IMR-90 (cell line): ENCODE data around the gene TMEM8B. TPM values are rescaled to one million over a fixed set of nuclear protein-coding genes. Genes with fewer than 3 reads are reported as not detected.
A peak's percentile ranks its signal among the peaks of the same experiment; 100 is the strongest.

ENCODE experiments used
- ATAC-seq: fragments of 200-7000 bp; cut with Tn5 transposase; 2 replicates; pipeline ENCODE4 v1.9.1; 2020; ENCODE audit warnings: low read depth, mild to moderate bottlenecking, moderate library complexity
- BruUV-seq: library from RNA; stranded (reverse); fragments of 400-500 nt; replicated peaks from 2 replicates; lab custom pipeline; 2021; lab: Mats Ljungman, UMichigan
- CTCF ChIA-PET: fragments of 300-600 bp; formaldehyde crosslinking; extraction: SDS; loops from one replicate; lab custom pipeline; 2021; ENCODE audit warnings: antibody characterized with exemption; lab: Yijun Ruan, JAX
- POLR2A ChIA-PET: fragments of 300-600 bp; sonication (Branson Sonifier 250); formaldehyde crosslinking; loops from one replicate; lab custom pipeline; 2022; ENCODE audit warnings: antibody characterized with exemption; ENCODE audit not compliant: unreplicated experiment; lab: Charles Lee
- DNase-seq: peaks from one replicate; pipeline ENCODE4 v3.0.0; 2013
- H2AFZ ChIP-seq: replicated peaks from 2 replicates; pipeline ENCODE3; 2013; ENCODE audit warnings: low read length, mild to moderate bottlenecking; ENCODE audit not compliant: poor library complexity
- H2AK5ac ChIP-seq: 2 replicates; pipeline ENCODE4 v1.6.1; 2013; ENCODE audit warnings: low read depth, low read length, inconsistent platforms
- H2AK9ac ChIP-seq: replicated peaks from 2 replicates; pipeline ENCODE3; 2013; ENCODE audit warnings: mild to moderate bottlenecking, low read depth, low read length, moderate library complexity; ENCODE audit not compliant: poor library complexity
- H2BK120ac ChIP-seq: 2 replicates; pipeline ENCODE4 v1.6.1; 2013; ENCODE audit warnings: low read depth, low read length, inconsistent platforms
- H2BK15ac ChIP-seq: 3 replicates; pipeline ENCODE4 v1.6.1; 2013; ENCODE audit warnings: low read depth, low read length, inconsistent platforms
- H2BK20ac ChIP-seq: 2 replicates; pipeline ENCODE4 v1.6.1; 2013; ENCODE audit warnings: low read depth, mild to moderate bottlenecking, inconsistent platforms, low read length, moderate library complexity
- H2BK5ac ChIP-seq: 2 replicates; pipeline ENCODE4 v1.6.1; 2013; ENCODE audit warnings: mild to moderate bottlenecking, low read depth, low read length, inconsistent platforms; ENCODE audit not compliant: poor library complexity, severe bottlenecking
- H3K14ac ChIP-seq: replicated peaks from 2 replicates; pipeline ENCODE4 v1.6.1; 2013; ENCODE audit warnings: low read depth, low read length, inconsistent platforms
- H3K18ac ChIP-seq: 2 replicates; pipeline ENCODE4 v1.6.1; 2013; ENCODE audit warnings: low read depth, low read length, control low read depth
- H3K23ac ChIP-seq: 2 replicates; pipeline ENCODE4 v1.6.1; 2013; ENCODE audit warnings: low read depth, low read length, inconsistent platforms
- H3K27ac ChIP-seq: 2 replicates; pipeline ENCODE4 v1.5.1; 2013; ENCODE audit warnings: mild to moderate bottlenecking, control low read depth, low read length; ENCODE audit not compliant: insufficient read depth
- H3K27me3 ChIP-seq: 2 replicates; pipeline ENCODE4 v1.6.1; 2013; ENCODE audit warnings: low read length; ENCODE audit not compliant: control insufficient read depth, insufficient read depth
- H3K36me3 ChIP-seq: 2 replicates; pipeline ENCODE4 v1.6.1; 2013; ENCODE audit warnings: low read length, mixed read lengths; ENCODE audit not compliant: control insufficient read depth, insufficient read depth
- H3K4ac ChIP-seq: 2 replicates; pipeline ENCODE4 v1.6.1; 2013; ENCODE audit warnings: low read depth, low read length, inconsistent platforms
- H3K4me1 ChIP-seq: 2 replicates; pipeline ENCODE4 v1.6.1; 2013; ENCODE audit warnings: low read length, mixed read lengths; ENCODE audit not compliant: control insufficient read depth, insufficient read depth
- H3K4me2 ChIP-seq: 2 replicates; pipeline ENCODE4 v1.6.1; 2013; ENCODE audit warnings: low read depth, mild to moderate bottlenecking, control low read depth, low read length, moderate library complexity
- H3K4me3 ChIP-seq: 2 replicates; pipeline ENCODE4 v1.5.1; 2013; ENCODE audit warnings: low read depth, mild to moderate bottlenecking, control low read depth, low read length, moderate library complexity; ENCODE audit not compliant: insufficient read depth
- H3K56ac ChIP-seq: 2 replicates; pipeline ENCODE4 v1.6.1; 2013; ENCODE audit warnings: low read length, inconsistent platforms; ENCODE audit not compliant: insufficient read depth; ENCODE audit errors: extremely low read depth
- H3K79me1 ChIP-seq, 2 experiments: 2 replicates each; pipeline ENCODE4 v1.6.1; 2013; ENCODE audit warnings: low read length in 2 of 2, inconsistent platforms in 1 of 2, low read depth in 1 of 2
- H3K9ac ChIP-seq: 2 replicates; pipeline ENCODE4 v1.6.1; 2013; ENCODE audit warnings: low read depth, low read length, control low read depth
- H3K9me1 ChIP-seq: 2 replicates; pipeline ENCODE4 v1.6.1; 2013; ENCODE audit warnings: low read length, inconsistent platforms; ENCODE audit not compliant: insufficient read depth
- H3K9me3 ChIP-seq: 2 replicates; pipeline ENCODE4 v1.6.1; 2013; ENCODE audit warnings: low read length; ENCODE audit not compliant: control insufficient read depth, insufficient read depth
- H4K20me1 ChIP-seq: 2 replicates; pipeline ENCODE4 v1.6.1; 2013; ENCODE audit warnings: low read length, inconsistent platforms; ENCODE audit not compliant: insufficient read depth
- H4K5ac ChIP-seq: 2 replicates; pipeline ENCODE4 v1.6.1; 2013; ENCODE audit warnings: mild to moderate bottlenecking, low read depth, low read length, control low read depth
- H4K8ac ChIP-seq, 2 experiments: 2 replicates each; pipeline ENCODE4 v1.6.1; 2013; ENCODE audit warnings: low read depth in 2 of 2, low read length in 2 of 2, control low read depth in 1 of 2, inconsistent platforms in 1 of 2
- H4K91ac ChIP-seq: 2 replicates; pipeline ENCODE4 v1.6.1; 2013; ENCODE audit warnings: low read depth, low read length, inconsistent platforms; ENCODE audit not compliant: insufficient read depth
- BHLHE40 ChIP-seq: fragments of 150-350 bp; IDR thresholded peaks from 2 replicates; pipeline ENCODE4 v1.6.1; 2016; ENCODE audit warnings: mild to moderate bottlenecking, low read depth, low read length
- MAZ ChIP-seq: IDR thresholded peaks from 2 replicates; pipeline ENCODE4 v1.6.1; 2012; ENCODE audit warnings: low read depth, mild to moderate bottlenecking, low read length, improper control_type of control experiment, moderate library complexity, borderline replicate concordance
- POLR2A ChIP-seq: IDR thresholded peaks from 2 replicates; pipeline ENCODE4 v1.6.1; 2012; ENCODE audit warnings: mild to moderate bottlenecking, low read depth, low read length
- RFX5 ChIP-seq: IDR thresholded peaks from 2 replicates; pipeline ENCODE4 v1.8.0; 2012; ENCODE audit warnings: low read depth, mild to moderate bottlenecking, low read length, moderate library complexity
- SMC3 ChIP-seq: fragments of 150-350 bp; IDR thresholded peaks from 2 replicates; pipeline ENCODE4 v1.6.1; 2016; ENCODE audit warnings: low read depth, mild to moderate bottlenecking, antibody characterized with exemption, low read length, moderate library complexity
- dilution Hi-C: fragments of 300-500 bp; cut with HindIII; formaldehyde crosslinking; loops from one replicate; pipeline ENCODE4 v1.14.3; 2018; ENCODE audit warnings: low sequenced_read_pairs; ENCODE audit not compliant: unreplicated experiment
- in situ Hi-C: fragments of 300-500 bp; cut with MboI; formaldehyde crosslinking; loops from 3 replicates; pipeline ENCODE4 v1.14.3; 2019; ENCODE audit warnings: low sequenced_read_pairs, inconsistent platforms, mixed read lengths
- intact Hi-C: fragments of 100-400 bp; cut with micrococcal nuclease; formaldehyde crosslinking; loops from 2 replicates; pipeline ENCODE4 v1.10.0; 2022
- polyA plus RNA-seq, 3 experiments: library from polyadenylated mRNA; depleted of rRNA; stranded (reverse); fragments of >200 nt; gene quantifications; 2 replicates each; pipeline ENCODE4 v1.2.3, GENCODE V29; 2012; ENCODE audit warnings: low replicate concordance in 1 of 3
- total RNA-seq: library from RNA; depleted of rRNA; stranded (reverse); fragments of >200 nt; gene quantifications from 2 replicates; pipeline ENCODE4 v1.2.3, GENCODE V29; 2012
- TF ChIP-seq, protein P1 (sequence below): fragments of 150-350 bp; IDR thresholded peaks from 2 replicates; pipeline ENCODE4 v1.6.1; 2016; ENCODE audit warnings: low read depth, mild to moderate bottlenecking, low read length, moderate library complexity, borderline replicate concordance

The TMEM8B gene
- total and polyA plus RNA-seq, 2 of the 4 experiments (the other 2 are of a cell fraction) = 0.72 to 8.3 TPM

- in situ Hi-C loops (no loop called here), dilution Hi-C loops (no loop called here), intact Hi-C loops (no loop called here)
- ChIA-PET POLR2A (interaction anchor here (1.3 kb wide), 1 partner anchor 16 kb away, joined by 4 read pairs; the partner anchor contains the start of gene SPAG8), CTCF (interaction anchor here (0.5 to 1.0 kb wide), 2 partner anchors 31 to 372 kb away, joined by 3 read pairs; no protein-coding TSS in a partner anchor)
- Histone ChIP-seq H2AK5ac (no peak overlapping the region), H3K4me1 (peaks cover 25% of the 10 kb centered on the region), H2BK15ac (no peak overlapping the region; the same call in 2 of the 3 replicates), H3K4me2 (no peak overlapping the region), H2AFZ (no peak overlapping the region), H3K4me3 (no peak overlapping the region), H3K4ac (no peak overlapping the region), H2AK9ac (no peak overlapping the region), H2BK120ac (no peak overlapping the region; the same call in 1 of the 2 replicates), H3K79me1 (peaks cover 27 to 67% of the 10 kb centered on the region in 2 experiments), H3K23ac (peak overlapping the region; percentile 29; the same call in 1 of the 2 replicates), H4K91ac (no peak overlapping the region), H3K27me3 (no peaks in the 10 kb centered on the region), H4K8ac (no peak overlapping the region), H3K14ac (peak overlapping the region; percentile 55; the same call in 1 of the 2 replicates), H3K9me1 (peaks cover 54% of the 10 kb centered on the region), H3K18ac (no peak overlapping the region), H3K27ac (no peak overlapping the region), H4K20me1 (no peaks in the 10 kb centered on the region), H2BK20ac (0 out of 2 replicates have a peak overlapping the region, but pooled peaks have one; percentile 24), H2BK5ac (no peak overlapping the region), H4K5ac (no peak overlapping the region), H3K9me3 (no peaks in the 10 kb centered on the region), H3K9ac (no peak overlapping the region), H3K36me3 (peaks cover 9% of the 10 kb centered on the region), H3K56ac (no peak overlapping the region)
- ATAC-seq = no peak
- no TSS peak for BruUV-seq
- no peak for TF ChIP-seq MAZ
- TF ChIP-seq SMC3 = no peak
- TF ChIP-seq POLR2A = no peak
- TF ChIP-seq, protein P1, sequence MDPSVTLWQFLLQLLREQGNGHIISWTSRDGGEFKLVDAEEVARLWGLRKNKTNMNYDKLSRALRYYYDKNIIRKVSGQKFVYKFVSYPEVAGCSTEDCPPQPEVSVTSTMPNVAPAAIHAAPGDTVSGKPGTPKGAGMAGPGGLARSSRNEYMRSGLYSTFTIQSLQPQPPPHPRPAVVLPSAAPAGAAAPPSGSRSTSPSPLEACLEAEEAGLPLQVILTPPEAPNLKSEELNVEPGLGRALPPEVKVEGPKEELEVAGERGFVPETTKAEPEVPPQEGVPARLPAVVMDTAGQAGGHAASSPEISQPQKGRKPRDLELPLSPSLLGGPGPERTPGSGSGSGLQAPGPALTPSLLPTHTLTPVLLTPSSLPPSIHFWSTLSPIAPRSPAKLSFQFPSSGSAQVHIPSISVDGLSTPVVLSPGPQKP = no peak
- TF ChIP-seq RFX5 = no peak
- TF ChIP-seq BHLHE40 = no peak
- DNase-seq = peak; percentile 22
Measured at GRCh38 chr9:35795695-35796094, 33.3 kb upstream of the TMEM8B start.
